Measurements from ENCODE around the gene LIN9. TPM values are rescaled to one million over a fixed set of nuclear protein-coding genes. Genes with fewer than 3 reads are reported as not detected.

The LIN9 gene
- polyA plus RNA-seq, 3 donors from 2014 or later = 0.94 to 3.1 (median 1.8) TPM

- H3K4me3 Mint-ChIP-seq = peak overlapping the region; percentile 88 to 96 (median 95)
- peaks cover 0 to 6% (median 0%) of the 10 kb centered on the region in 3 donors for H3K27me3 Mint-ChIP-seq (ENCODE audit: low read depth in 3 of 3)
- H3K4me1 Mint-ChIP-seq = peaks cover 50 to 57% of the 10 kb centered on the region in 2 donors
- H3K9me3 Mint-ChIP-seq = no peaks in the 10 kb centered on the region
- no peaks in the 10 kb centered on the region for H3K36me3 Mint-ChIP-seq
- H3K27ac Mint-ChIP-seq = peak overlapping the region; percentile 90 to 95 (median 94)
- DNase-seq = no peak
Observed at GRCh38 chr1:226185141-226186036, 123.6 kb downstream of the LIN9 start.

GRCh38 chr1:226181996-226182714, 126.8 kb downstream of the LIN9 start:
- Mint-ChIP-seq H3K4me3 (peak overlapping the region in 1 of 5 donors; percentile 7), H3K27ac (peak overlapping the region in 5 of 6 donors; percentile 19 to 83 (median 62)), H3K9me3 (no peaks in the 10 kb centered on the region), H3K27me3 (ENCODE audit: low read depth in 3 of 3) (peaks cover 0 to 9% (median 0%) of the 10 kb centered on the region in 3 donors), H3K36me3 (peaks cover 0 to 3% (median 0%) of the 10 kb centered on the region in 3 donors), H3K4me1 (peaks cover 63 to 78% of the 10 kb centered on the region in 2 donors)
- no peak for DNase-seq

Other genes starting within 250 kb of the LIN9 start
- 1,000 to 10,000 TPM in 1 of 3 donors, 100 to 1,000 TPM in 2; 850 to 1,086 (median 967) TPM for gene H3-3A, start 246.4 kb downstream of the LIN9 start, polyA plus RNA-seq
- 10 to 100 TPM in 2 of 3 donors, 1 to 10 TPM in 1; 4.8 to 23.2 (median 11.2) TPM for gene ACBD3, start 122.4 kb downstream of the LIN9 start, polyA plus RNA-seq
- not detected for gene MIXL1, start 85.5 kb downstream of the LIN9 start, polyA plus RNA-seq
- 100 to 1,000 TPM in 1 of 3 donors, 10 to 100 TPM in 2; 36.7 to 130 (median 63.2) TPM for gene PARP1, start 98.9 kb upstream of the LIN9 start, polyA plus RNA-seq
- gene STUM, start 239.6 kb upstream of the LIN9 start, polyA plus RNA-seq = not detected

Data from immature natural killer cell (primary cell).